SH-SY5Y (cell line): ENCODE measurements around the gene KCMF1.

Source experiments
- GATA2 ChIP-seq: IDR thresholded peaks from 2 replicates; pipeline ENCODE4 v1.6.1; 2011; ENCODE audit warnings: mild to moderate bottlenecking, low read depth, low read length
- GATA3 ChIP-seq: IDR thresholded peaks from 2 replicates; pipeline ENCODE4 v1.6.1; 2011; ENCODE audit warnings: low read depth, mild to moderate bottlenecking, low read length, moderate library complexity

GRCh38 chr2:84931384-84931821 lies 39.6 kb upstream of the KCMF1 start:
- TF ChIP-seq GATA3: no peak
- no peak for TF ChIP-seq GATA2
